GM13977 (cell line): ENCODE data around the gene TLK2.
A peak's percentile ranks its signal among the peaks of the same experiment; 100 is the strongest.
"Not testable (repeated sequence)": the region's sequence is repeated elsewhere in the genome, so short reads cannot be mapped to it uniquely, and the experiment has no call there.

Source experiments
- DNase-seq: peaks from one replicate; pipeline ENCODE4 v3.0.0; 2012; ENCODE audit warnings: low spot score
- in situ Hi-C: fragments of 300-500 bp; cut with MboI; formaldehyde crosslinking; loops from one replicate; pipeline ENCODE4 v1.12.0; 2022; ENCODE audit warnings: low sequenced_read_pairs, low pct_unique_long_range_greater_than_20kb, mixed read lengths, inconsistent platforms; ENCODE audit not compliant: unreplicated experiment
- TF ChIP-seq, protein P1 (sequence below): IDR thresholded peaks from 2 replicates; pipeline ENCODE4 v1.5.1; 2012; ENCODE audit warnings: mild to moderate bottlenecking, control low read depth; ENCODE audit not compliant: insufficient read depth; ENCODE audit errors: extremely low read depth, missing control alignments

TLK2 gene

DNA sequence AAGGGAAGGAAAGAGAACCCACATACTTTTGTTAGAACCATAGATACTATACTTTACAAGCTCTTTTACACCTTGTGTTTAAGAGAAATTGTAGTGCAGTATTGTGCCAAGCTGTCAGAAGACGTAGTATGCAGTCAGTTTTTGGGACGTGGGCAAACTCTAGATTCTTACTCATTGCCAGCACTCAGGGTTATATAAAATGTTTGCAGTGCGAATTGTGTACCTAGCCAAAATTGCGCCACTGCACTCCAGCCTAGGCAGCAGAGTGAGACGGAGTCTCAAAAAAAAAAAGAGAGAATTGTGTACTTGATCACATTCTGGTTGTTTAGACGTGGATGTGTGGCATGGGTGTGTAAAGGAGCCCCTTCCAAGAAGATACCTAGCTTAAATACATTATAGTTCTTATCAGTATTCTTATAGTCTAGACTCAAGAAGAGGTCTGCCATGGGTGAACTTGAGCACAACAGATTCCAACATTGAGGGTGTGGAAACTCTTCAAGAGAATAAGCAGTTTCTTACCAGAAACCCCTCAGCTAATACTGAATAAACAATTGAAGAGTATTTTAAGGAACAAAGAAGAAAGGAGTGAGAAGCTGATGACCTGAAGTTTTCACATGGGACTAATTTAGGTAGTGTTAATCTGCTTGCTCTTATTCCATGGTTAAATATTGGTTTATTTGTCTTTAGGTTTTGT lies 121.5 kb downstream of the TLK2 start:
- DNase-seq: no peak
- TF ChIP-seq, protein P1, sequence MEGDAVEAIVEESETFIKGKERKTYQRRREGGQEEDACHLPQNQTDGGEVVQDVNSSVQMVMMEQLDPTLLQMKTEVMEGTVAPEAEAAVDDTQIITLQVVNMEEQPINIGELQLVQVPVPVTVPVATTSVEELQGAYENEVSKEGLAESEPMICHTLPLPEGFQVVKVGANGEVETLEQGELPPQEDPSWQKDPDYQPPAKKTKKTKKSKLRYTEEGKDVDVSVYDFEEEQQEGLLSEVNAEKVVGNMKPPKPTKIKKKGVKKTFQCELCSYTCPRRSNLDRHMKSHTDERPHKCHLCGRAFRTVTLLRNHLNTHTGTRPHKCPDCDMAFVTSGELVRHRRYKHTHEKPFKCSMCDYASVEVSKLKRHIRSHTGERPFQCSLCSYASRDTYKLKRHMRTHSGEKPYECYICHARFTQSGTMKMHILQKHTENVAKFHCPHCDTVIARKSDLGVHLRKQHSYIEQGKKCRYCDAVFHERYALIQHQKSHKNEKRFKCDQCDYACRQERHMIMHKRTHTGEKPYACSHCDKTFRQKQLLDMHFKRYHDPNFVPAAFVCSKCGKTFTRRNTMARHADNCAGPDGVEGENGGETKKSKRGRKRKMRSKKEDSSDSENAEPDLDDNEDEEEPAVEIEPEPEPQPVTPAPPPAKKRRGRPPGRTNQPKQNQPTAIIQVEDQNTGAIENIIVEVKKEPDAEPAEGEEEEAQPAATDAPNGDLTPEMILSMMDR: no peak
- in situ Hi-C loops: no loop called here

DNA sequence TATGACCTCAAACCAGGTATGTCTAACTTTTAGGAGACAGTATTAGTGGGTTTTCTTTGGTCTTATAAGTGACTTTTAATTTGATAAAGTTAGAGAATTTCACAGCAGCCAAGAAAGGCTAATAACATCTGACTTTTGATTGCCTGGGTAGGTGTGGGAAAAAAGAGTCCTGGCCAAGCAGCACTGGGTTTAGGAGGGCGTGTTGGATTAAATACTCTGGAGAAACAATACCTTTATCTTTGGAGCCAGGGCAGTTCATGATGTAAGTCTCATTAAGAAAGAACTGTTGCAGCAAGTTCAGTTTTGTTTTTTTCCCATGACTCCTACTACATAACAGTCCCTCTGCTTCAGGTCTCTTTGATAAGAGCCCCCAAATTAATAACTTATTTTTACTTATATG lies 122.2 kb downstream of the TLK2 start:
- TF ChIP-seq, protein P1: no peak
- no peak for DNase-seq
- in situ Hi-C loops: no loop called here

GRCh38 chr17:62601471-62601870 lies 122.8 kb downstream of the TLK2 start:
- TF ChIP-seq, protein P1: peak; percentile 5
- in situ Hi-C loops: no loop called here
- DNase-seq: no peak

GRCh38 chr17:62603783-62604182 lies 125.2 kb downstream of the TLK2 start:
- in situ Hi-C loops, DNase-seq: not testable (repeated sequence)

DNA sequence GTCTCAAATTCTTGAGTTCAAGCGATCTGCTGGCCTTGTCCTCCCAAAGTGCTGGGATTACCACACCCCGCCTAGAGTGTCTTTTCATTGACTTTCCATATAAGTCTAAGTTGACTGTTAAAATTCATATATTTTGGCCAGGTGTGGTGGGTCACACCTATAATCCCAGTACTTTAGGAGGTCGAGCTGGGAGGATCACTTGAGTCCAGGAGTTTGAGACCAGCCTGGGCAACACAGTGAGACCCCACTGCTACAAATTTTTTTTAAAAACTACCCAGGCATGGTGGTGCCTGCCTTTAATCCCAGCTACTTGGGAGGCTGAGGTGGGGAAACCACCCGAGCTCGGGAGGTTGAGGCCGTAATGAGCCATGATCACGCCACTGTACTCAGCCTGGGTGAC lies 127.0 kb downstream of the TLK2 start:
- DNase-seq: no peak
- TF ChIP-seq, protein P1: no peak
- in situ Hi-C loops: no loop called here

DNA sequence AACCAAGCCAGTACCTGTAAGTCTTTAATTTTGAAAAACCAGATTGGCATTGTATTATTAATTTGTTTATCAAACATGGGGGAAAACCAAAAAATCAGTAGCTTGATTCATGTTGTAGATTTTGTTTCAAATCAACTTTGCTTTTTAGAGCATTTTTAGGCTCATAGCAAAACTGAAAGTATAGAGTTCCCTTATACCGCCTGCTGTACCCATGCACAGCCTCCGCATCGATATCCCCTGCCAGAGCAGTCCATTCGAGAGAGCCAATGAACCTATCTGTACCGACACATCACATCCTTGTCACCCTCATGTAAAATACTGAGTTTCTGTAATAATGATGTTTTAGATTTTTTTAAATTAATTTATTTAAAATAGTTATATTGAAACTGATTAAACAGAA lies 132.7 kb downstream of the TLK2 start:
- TF ChIP-seq, protein P1: no peak
- in situ Hi-C loops: no loop called here

DNA sequence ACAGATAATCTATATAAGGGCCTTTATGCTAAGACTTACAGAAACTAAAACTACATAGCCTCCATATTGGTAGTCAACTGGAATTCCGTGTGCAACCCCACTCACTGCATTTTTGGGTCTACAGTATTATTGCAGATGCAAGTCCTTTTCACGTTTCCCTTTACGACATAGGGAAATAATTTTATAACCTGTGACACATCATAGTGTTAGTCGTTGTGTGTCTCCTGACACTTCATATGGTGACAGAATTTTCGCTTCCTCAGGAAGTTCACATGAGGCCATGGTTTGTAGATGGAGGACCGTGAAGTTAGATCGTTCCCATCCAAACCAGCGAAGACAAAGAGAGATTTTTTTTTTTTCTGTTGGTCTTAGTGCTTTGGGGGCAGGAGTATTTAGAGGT lies 133.1 kb downstream of the TLK2 start:
- TF ChIP-seq, protein P1: no peak
- DNase-seq: no peak
- in situ Hi-C loops: no loop called here

More for the DNA sequence above, 132.7 kb downstream of the TLK2 start:
- DNase-seq: no peak

DNA sequence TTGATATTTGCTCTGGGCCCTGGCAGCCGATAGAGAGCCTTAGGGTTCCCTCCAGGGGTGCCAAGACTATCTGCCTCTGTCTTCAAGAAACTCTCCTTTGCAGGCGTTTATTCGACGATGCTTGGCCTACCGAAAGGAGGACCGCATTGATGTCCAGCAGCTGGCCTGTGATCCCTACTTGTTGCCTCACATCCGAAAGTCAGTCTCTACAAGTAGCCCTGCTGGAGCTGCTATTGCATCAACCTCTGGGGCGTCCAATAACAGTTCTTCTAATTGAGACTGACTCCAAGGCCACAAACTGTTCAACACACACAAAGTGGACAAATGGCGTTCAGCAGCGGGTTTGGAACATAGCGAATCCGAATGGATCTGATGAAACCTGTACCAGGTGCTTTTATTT lies 133.7 kb downstream of the TLK2 start:
- in situ Hi-C loops, DNase-seq: not testable (repeated sequence)

GRCh38 chr17:62613095-62613494 lies 134.5 kb downstream of the TLK2 start:
- DNase-seq, in situ Hi-C loops: not testable (repeated sequence)
